GM10248 (cell line): ENCODE measurements around the gene LONRF2.

ENCODE experiments used
- CTCF ChIA-PET: fragments of 300-600 bp; sonication (Branson Sonifier 250); formaldehyde crosslinking; extraction: SDS; loops from one replicate; lab custom pipeline; 2021; ENCODE audit warnings: antibody characterized with exemption; lab: Yijun Ruan, JAX
- POLR2A ChIA-PET: fragments of 350-650 bp; sonication (Branson Sonifier 250); formaldehyde crosslinking; extraction: SDS; loops from one replicate; lab custom pipeline; 2020; ENCODE audit warnings: antibody characterized with exemption; lab: Yijun Ruan, JAX
- DNase-seq: peaks from one replicate; pipeline ENCODE4 v3.0.0; 2012; ENCODE audit errors: extremely low spot score
- CTCF ChIP-seq: IDR thresholded peaks from 2 replicates; pipeline ENCODE4 v1.5.1; 2012; ENCODE audit warnings: mild to moderate bottlenecking, low read depth; ENCODE audit errors: extremely low read depth, missing control alignments, control extremely low read depth

LONRF2 gene

GRCh38 chr2:100302585-100302892 lies 19.8 kb downstream of the LONRF2 start:
- no peak for DNase-seq
- TF ChIP-seq CTCF, result no peak
- CTCF ChIA-PET, result interaction anchor here (1.7 kb wide), 1 partner anchor 10 kb away, joined by 3 read pairs; no protein-coding TSS in a partner anchor
- POLR2A ChIA-PET, result no interaction called here

- no peak for DNase-seq
- TF ChIP-seq CTCF, result no peak
- ChIA-PET CTCF (interaction anchor here (0.8 to 1.7 kb wide), 2 partner anchors 10 kb away, joined by 3 read pairs; no protein-coding TSS in a partner anchor), POLR2A (no interaction called here)
Observed at GRCh38 chr2:100301881-100302584, 20.3 kb downstream of the LONRF2 start.

- no peak for TF ChIP-seq CTCF
- CTCF ChIA-PET, result interaction anchor here (1.2 to 1.6 kb wide), 2 partner anchors 12 to 36 kb away, joined by 4 read pairs; no protein-coding TSS in a partner anchor
- POLR2A ChIA-PET, result no interaction called here
- no peak for DNase-seq
Observed at GRCh38 chr2:100299548-100299947, 22.8 kb downstream of the LONRF2 start.

GRCh38 chr2:100297511-100297910 lies 24.8 kb downstream of the LONRF2 start:
- no peak for TF ChIP-seq CTCF
- ChIA-PET CTCF (interaction anchor here (1.2 to 1.6 kb wide), 4 partner anchors 10 to 35 kb away, joined by 3 to 4 read pairs (median 4); no protein-coding TSS in a partner anchor), POLR2A (no interaction called here)
- no peak for DNase-seq

GRCh38 chr2:100294162-100294497 lies 28.2 kb downstream of the LONRF2 start:
- no peak for DNase-seq
- POLR2A ChIA-PET, result no interaction called here
- no peak for TF ChIP-seq CTCF
- CTCF ChIA-PET, result interaction anchor here (1.1 kb wide), 1 partner anchor 32 kb away, joined by 3 read pairs; no protein-coding TSS in a partner anchor

- ChIA-PET CTCF (interaction anchor here (1.1 to 1.2 kb wide), 2 partner anchors 31 kb away, joined by 3 read pairs; no protein-coding TSS in a partner anchor), POLR2A (no interaction called here)
- no peak for TF ChIP-seq CTCF
- no peak for DNase-seq
Observed at GRCh38 chr2:100293341-100294161, 28.8 kb downstream of the LONRF2 start.
